Measurements from ENCODE around the gene DYTN.

The DYTN gene

DNA sequence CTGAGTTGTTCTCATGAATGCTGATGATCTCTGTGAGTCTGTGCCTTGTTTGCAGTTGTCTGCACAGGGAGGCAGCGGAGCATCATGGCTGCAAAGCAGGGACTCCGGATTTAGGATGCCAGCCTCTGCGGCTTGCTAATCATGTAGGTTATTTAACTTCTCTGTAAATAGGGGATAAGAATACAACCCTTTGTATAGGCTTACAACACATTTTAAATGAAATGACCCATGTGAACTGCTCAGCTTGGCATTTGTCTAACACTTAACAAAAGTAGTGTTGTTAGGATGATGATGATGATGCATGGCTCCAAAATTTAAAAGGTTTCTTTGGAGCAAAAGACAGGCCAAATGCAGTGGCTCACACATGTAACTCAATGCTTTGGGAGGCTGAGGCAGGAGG, 19.4 kb downstream of the DYTN start:
- no peak for DNase-seq (ENCODE audit: low read depth)

DNA sequence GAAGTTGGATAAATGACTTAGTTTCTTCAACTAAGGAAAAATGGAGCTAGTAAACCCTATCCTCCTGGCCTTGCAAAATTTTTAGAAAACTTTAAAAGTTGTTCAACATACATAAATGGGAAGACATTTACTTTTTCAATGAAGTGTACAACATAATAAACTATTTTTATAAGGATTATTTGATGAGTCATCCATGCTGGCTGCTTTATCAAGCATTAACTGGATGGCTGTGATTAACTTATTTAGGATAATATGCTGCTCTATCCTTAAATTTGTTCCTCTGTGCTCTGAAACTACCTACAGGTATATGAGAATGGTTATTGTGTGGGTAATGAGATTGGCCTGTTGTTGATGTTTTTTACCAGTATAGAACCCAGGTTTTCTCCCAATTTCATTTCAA, 21.3 kb downstream of the DYTN start:
- no peak for DNase-seq (ENCODE audit: low read depth)

DNA sequence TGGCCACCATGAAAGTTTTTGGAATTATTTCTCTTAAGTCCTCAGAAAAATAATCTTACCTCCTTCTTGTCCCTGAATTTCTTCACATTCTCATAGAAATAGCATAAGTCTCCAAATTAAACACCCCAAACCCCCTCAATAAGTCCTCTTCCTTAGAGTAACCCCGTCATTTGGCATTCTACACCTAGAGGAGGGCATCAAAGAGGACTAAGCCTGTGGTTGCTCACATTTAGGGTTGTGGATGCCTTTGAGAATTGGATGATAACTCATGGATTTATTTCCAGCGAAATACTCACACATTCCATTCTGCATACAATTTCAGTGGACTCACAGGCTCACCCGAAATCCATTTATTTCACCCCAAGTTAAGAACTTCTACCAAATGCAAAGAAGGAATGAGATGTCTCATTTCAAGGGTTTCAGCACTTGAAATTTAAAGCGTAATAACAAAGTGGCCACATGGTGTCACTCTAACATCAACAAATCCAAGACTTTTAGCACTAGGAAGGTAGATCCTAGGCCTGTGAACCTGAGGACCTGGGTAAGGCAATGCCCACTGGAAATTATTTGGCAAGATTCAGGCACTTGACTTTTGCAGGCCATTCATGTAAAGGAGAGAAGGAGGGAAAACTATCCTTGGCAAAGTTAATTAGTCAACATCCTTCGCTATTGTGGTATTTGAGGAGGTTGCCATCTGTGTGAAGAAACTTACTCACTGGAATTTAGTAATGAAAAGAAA, 24.6 kb downstream of the DYTN start:
- peak; percentile 34 for DNase-seq (ENCODE audit: low read depth)

DNA sequence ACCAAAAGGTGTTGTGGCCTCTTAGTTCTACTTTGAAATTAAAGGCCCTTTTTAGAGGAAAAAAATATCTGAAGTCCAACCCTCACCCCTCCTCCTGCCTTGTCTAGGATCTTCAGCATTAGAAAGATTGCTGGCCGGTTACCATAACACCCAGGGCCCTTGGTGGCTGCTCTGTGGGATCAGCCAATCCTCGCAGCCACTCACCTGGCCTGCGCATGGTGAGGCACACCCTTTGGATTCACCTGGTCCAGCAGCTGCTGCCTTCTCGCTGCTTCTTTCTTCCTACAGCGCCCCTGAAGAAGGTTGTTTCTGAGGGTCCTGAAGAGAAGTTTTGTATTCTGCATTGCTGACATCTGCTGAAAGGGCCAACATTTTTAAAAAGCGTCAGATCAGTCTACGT, 25.2 kb downstream of the DYTN start:
- no peak for DNase-seq (ENCODE audit: low read depth)

DNA sequence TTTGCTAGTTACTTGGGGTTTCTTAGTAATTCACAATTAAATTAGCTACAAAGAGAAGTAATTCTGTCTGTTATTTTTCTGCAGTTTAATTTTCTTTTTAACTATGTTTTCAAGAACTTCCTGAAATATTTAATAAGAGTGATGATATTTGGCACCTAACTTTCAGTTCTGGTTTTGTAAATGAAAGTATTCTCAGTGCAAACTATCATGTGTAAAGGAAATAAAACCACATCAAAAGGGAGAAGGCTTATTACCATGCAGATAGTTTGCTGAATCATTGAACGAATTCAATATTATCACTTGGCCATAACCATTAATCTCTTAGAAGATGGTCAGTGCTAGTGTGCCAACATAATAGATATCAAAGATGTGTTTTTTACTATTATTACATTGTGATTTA, 29.2 kb downstream of the DYTN start:
- no peak for DNase-seq (ENCODE audit: low read depth)

DNA sequence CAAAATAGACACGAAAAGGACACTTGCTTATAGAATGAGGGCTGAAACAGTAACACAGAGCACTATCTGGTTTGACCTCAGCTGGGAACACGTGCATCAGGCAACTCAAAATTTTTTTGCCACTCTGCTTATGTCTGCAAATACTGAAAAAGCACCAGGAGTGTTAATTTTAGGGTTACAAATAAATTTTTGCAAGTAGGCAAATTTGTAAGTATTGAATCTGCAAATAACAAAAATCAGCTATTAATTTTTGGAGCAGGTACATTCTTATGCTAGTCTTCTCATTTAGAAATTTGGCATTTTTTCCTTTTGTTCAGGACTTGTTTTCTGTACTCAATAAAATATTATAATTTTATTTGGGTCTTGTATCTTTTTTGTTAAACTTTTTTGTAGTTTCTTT, 29.7 kb downstream of the DYTN start:
- DNase-seq (ENCODE audit: low read depth) = no peak

DNA sequence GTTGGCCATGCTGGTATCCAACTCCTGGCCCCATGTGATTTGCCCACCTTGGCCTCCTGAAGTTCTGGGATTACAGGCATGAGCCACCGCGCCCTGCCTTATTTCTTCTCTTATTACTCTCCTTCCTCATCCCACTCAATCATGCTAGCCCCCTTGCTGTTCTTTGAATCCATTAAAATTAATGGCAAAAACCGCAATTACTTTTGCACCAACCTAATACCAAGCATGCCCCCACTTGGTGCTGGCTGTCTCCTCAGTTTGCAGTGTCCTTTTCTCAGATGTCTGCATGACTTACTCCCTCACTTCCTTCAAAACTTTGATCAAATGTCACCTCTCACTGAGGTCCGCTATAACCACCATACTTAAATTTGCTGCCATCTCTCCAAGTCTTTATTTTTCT, 34.6 kb downstream of the DYTN start:
- DNase-seq (ENCODE audit: low read depth) = no peak

DNA sequence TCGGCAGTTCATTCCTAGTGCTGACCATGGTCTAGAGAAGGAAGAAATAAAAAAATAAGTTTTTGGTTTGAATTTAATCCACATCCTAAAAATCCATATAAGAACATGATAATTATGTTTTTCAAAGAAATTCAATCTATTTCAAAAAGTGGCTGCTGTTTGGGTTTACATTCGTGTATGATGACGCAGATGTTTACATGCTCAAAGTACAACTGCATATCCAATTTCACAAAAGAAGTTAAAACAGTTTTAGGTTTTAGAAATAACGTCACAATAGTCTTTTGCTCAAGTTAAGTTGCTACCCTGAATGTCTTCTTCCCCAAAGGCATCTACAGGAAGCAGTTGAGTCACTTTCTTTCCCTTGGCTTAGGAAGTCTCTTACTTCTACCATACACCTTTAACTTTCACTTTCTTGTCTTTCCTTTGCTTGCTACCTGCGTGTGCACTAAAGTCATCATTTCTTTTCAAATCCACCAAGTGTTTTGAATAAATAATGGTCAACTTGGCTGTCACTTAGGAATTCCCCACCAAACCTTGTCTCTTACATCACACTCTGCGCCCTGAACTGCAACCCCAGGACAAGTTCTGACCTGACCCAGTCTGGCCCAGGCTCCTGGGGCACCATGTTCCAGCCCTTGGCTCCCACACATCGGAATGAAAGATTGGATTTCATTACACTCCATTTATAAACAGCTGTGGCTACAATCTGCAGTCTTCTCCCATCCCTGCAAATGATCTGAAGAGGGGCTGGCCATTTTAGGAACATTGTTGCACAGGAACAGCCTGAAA, 47.5 kb downstream of the DYTN start:
- no peak for DNase-seq (ENCODE audit: low read depth)

DNA sequence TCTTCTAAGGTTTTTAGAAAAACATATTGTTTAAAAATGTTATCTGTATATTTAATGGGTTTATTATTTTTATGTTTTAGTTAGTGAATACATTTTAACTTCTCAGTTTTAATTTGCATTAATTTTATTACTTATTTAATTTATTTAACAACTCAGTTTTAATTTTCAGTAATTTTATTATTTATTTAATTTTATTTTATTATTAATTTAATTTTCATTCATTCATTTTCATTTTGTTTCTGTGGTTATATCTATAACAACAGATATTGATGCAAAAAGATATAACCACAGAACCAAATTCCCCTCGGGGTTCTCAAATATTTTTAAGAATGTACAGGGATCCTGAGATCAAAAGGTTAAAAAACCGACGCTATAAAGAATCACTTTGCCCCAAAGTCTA, 52.9 kb downstream of the DYTN start:
- no peak for DNase-seq (ENCODE audit: low read depth)

DNA sequence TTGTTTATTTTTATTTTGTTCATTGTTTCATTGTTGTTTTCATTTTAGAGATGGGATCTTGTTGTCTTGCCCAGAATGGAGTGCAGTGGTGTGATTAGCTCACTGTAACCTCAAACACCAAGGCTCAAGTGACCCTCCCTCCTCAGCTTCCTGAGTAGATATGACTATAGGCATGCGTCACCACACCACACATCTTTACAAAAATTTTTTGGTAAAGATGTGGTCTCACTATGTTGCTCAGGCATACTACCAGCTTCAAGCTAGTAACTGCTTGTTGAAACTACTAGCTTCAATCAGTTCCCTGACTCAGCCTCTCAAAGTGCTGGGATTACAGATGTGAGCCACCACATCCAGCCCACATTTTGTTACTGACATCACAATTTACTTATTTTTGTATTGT, 61.1 kb downstream of the DYTN start:
- DNase-seq (ENCODE audit: low read depth) = no peak

DNA sequence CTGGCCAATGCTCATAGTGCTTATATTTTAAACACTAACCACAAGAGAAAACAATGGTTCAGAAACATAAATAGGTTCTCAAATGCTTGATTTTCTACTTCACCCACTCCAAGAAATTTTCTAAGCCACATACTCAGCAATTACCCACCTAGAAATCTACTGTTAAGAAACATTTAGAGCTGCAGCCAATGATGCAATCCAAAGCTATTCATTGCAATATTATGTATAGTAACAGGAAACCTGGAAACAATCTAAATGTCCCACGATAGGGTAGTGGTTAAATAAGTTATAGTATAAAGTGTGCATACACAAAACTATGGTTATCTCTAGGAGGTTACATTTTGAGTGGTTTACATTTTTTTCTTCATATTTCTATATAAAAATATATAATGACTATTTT, 70.2 kb downstream of the DYTN start:
- no peak for DNase-seq (ENCODE audit: low read depth)

DNA sequence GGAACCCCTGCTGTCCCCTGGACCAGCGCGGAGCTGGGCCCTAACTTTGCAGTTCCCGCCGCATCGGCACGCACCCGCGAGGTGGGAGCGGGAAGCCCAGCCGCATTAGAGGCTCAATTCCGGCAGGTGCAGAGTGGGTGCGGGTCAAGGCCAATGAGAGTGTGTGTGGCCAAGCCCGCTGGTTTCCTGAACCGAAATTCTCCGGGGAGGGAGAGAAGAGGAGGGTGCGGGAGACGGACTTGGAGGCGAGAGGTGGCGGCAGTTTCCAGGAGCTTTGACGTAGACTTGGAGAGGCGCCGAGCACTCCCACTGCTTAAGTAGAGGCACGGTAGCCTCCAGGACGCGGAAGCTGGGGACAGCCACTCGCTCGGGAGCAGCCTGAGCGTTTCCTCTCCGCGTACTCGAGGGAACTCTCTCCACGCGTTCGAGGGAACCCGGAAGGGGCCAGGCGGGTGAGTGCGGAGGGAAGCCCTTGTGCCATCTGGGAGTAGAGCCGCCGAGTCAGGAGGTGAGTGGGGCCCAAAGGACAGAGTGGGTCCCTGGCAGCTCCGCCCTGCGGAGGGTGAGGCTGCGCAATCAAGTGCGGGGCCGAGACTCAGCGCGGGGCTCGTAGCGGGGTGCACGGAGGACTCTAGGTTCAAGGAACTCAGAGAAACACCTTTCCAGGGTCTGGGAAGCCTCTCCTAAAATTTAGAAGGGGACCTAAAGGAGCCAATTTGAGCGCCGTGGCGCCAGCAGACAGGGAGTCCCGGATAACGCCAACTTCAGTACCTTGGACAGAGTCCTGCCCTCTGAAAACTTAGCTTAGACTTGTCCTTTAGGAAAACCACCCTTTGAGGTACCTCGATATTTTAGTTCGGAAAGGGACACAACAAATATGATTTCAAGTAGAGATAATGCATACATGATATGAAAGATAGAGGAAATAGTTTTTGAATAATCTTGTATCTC, 75.8 kb downstream of the DYTN start, which contains the start of gene FAM237A:
TSS of gene FAM237A (plus strand) at position 413 of the 951 bp plus-strand sequence. CDS start 1,750 bp downstream, outside the sequence.
- no peak for DNase-seq (ENCODE audit: low read depth)

DNA sequence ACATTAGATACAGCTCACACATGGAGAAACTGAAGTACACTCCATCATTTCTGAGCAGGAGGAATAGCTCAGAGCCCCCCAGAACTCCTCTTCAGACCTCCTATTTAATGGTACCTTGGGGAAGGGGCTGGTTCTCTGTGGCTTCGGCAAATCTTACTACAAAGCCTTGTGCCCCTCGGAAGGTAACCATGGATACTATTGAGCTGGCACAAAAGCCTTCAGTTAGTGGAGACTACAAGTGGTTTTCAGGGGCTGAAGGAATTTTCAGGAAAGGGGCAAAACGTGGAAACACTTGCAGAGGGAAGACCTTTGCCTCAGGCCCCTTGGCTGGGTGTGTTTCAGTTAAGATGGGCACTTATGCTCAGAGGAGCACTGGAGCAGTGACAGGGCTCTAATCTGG, 77.0 kb downstream of the DYTN start:
- DNase-seq (ENCODE audit: low read depth) = no peak

DNA sequence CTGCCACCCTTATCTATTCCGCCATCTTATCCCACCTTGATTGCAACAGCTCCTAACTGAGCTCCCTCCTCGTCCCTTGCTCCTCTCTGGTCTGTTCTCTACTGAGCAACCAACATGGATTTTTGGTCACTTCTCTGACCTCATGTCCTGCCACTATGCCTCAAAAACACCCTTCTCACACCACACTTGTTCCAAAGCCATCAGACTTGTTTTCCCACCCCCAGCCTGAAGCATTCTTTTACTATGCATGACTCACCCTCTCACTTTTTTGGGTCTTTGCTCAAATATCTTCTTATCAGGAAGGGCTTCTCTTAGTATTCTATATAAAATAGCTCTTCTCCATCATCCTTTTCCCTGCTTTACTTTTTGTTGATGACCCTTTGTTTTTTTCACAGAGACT, 78.6 kb downstream of the DYTN start:
- DNase-seq (ENCODE audit: low read depth) = no peak

DNA sequence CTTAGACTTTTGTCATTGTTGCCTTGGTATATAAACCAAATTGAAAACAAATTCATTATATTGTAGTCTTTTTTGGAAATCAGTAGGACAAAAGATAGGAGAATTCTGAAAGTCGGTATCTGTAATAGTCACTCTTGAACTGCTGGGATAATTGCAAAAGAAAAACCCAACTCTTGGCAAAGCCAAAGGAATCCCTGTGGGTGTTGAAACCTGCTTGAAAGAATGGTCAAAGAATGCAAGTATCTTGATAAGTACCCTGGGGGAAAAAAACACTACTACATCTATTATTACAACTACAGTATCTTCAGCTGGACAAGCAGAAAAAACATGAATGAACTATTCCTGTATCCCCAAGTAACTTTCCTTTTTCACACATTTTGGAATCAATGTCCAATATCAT, 83.2 kb downstream of the DYTN start:
- no peak for DNase-seq (ENCODE audit: low read depth)

DNA sequence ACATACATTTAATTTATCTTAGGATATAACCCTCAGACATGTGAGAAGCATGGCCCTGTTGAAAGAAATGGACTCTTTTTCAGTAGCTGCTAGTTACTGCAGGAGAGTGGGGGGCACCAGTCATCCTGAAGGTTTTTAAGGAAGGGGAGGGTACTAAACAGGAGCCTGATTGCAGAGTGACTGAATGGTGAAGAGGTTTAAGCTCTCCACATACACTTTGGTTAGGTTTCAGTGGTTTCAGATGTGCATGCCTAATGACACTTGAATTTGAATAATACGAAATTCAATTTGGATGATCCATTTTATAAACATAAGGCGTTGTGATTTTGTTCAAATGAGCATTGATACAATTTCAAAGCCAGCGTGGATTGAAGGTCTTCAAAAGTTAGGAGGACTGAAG, 86.9 kb downstream of the DYTN start:
- DNase-seq (ENCODE audit: low read depth) = no peak

DNA sequence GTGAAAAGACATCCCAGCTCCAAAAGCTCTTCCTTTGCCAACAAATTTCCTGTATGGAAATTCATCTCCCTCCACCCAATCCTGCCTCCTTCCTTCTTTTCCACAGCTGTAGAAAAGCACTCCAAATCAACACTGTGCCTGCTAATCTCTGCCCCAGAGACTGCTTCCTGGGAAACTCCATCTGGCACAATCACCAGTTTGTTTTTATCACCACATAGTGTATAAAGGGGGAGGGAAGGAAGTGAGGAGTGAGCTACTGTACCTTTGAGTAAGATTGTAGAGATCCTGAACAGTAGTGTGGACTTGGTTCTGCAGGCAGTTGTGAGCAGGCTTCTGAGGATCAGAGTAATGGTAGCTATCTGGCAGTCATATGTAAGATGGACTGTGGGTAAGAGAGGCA, 90.6 kb downstream of the DYTN start:
- no peak for DNase-seq (ENCODE audit: low read depth)

DNA sequence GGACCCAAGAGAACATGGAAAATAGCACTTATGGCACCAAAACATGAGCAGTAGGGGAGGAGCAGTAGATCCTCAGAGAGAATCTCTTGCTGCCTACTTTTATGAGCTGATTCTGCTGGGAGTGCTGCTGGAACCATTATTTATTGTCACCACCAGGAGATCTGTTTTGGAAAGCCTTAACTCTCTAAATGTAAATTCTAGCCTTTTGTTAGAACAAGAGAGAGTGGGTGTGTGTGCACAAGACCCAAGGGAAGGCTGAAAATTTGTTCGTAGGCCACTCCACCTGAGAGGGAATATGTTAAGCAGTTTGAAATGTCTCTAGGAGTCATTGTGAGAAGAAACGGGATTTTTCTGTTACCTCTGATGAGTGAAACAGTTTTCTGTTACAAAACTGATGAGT, 92.1 kb downstream of the DYTN start:
- no peak for DNase-seq (ENCODE audit: low read depth)

DNA sequence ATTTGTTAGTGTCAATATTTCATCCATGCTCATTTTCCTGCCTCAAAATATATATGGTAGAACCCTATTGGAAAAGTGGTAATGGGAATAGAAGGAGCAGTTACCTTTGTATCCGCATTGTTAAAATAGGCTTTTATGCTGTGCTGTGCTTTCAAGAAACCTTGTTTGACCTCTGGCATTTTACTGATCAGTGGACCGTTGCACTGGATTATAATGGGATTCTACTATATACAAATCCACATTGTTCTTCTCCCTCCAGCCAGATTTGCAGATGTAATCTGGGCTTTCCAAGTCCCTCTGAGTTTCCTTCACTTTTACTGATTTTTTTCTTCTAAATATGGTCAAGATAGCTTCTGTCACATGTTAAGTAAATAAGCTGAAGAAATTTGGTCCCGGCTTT, 99.2 kb downstream of the DYTN start:
- no peak for DNase-seq (ENCODE audit: low read depth)

DNA sequence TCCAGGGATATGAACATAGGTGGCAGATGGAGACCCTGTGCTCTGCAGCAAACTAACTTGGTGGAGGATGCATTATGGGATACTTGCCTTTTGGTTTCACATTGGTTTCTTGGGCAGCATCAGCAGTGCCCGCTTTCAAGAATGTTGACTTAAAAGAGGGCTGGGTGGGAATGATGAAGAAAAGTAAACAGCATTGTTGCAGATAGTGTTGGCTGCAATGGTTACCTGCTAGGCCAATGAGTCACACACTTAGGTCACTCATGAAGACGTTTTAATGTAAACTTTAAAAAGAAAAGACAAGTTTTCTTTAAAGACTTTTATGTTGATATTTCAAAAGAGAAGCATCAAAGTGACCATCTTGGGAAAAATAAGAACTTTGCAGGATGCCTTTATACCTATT, 102.0 kb downstream of the DYTN start:
- DNase-seq (ENCODE audit: low read depth) = no peak

DNA sequence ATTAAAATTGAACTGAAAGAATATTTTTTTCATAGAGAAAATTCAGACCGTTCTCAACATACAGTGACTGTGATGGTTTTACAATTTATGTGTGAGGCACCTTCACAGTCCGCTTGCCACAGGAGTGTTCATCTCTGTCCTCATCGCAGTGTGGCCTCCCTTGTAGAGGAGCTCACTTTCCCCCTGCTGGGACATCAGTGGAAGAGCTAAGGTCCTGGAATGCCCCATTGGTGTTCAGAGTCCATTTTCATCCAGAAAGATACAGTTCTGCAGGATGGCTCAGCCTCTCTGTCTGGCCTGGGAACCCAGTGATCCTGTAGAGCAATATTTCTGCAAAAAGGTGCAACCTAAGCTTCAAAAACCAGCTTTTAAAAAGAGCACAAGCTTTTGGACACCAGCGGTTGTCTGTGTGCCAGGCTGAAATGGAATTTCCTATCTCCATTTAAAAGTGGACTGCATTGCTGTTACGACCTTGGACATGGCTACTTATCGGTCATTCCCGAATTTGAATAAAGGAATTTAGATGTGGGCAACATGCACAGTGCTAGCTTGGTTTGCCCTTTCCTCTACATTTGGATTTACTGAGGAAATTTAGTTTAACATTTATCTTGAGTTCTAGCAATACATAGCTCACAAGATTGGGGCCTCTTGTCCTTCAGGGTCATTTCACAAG, 102.6 kb downstream of the DYTN start:
- DNase-seq (ENCODE audit: low read depth) = no peak

DNA sequence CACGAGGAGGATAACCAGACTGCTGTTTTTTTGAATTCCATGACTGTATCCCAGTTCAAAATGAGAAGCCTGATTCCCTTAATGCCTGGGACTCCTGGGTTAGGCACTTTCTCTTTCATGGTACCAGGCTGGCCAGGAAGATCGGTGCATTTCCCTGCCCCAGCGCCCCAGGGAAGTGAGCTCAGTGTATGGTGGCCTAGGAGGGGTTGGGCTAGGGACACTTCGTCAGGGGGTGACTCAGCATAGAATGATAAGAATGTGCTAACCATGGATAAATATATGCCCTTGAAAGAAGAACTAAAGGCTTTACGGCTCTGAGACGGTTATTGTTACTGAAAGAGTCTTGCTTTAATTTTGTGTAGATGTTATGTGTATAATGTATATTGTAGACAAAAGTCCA, 103.4 kb downstream of the DYTN start:
- DNase-seq (ENCODE audit: low read depth) = no peak

Data from activated T-cell treated with anti-CD3 and anti-CD28 coated beads for 24 hours (primary cell).